OCI-LY1 (cell line): Measurements from ENCODE around the gene SLC39A10.

Experiments
- H2AFZ ChIP-seq: fragments of 200-600 bp; sonication (generic), shearing (Covaris generic); 2 replicates; pipeline ENCODE4 v1.6.0; 2014; ENCODE audit warnings: antibody characterized with exemption, mild to moderate bottlenecking, low read length
- H3F3A ChIP-seq: fragments of 200-600 bp; sonication (generic), shearing (Covaris generic); 2 replicates; pipeline ENCODE4 v1.6.0; 2014; ENCODE audit warnings: mild to moderate bottlenecking, antibody characterized with exemption, low read length, moderate library complexity; ENCODE audit not compliant: insufficient read depth
- H3K27ac ChIP-seq: fragments of 200-600 bp; sonication (generic); 2 replicates; pipeline ENCODE4 v1.5.1; 2014; ENCODE audit warnings: low read length, mixed run types, mild to moderate bottlenecking, low read depth; ENCODE audit not compliant: poor library complexity, severe bottlenecking
- H3K27me3 ChIP-seq: fragments of 200-600 bp; sonication (generic); 2 replicates; pipeline ENCODE4 v1.6.0; 2014; ENCODE audit warnings: antibody characterized with exemption, mild to moderate bottlenecking, low read length, moderate library complexity; ENCODE audit not compliant: insufficient read depth
- H3K36me3 ChIP-seq: fragments of 200-600 bp; sonication (generic); 2 replicates; pipeline ENCODE4 v1.6.1; 2014; ENCODE audit warnings: mild to moderate bottlenecking, antibody characterized with exemption, low read length, moderate library complexity, mixed read lengths; ENCODE audit not compliant: insufficient read depth
- H3K4me1 ChIP-seq: fragments of 200-600 bp; sonication (generic); 2 replicates; pipeline ENCODE4 v1.5.1; 2014; ENCODE audit warnings: mild to moderate bottlenecking, low read length, moderate library complexity; ENCODE audit not compliant: insufficient read depth, severe bottlenecking
- H3K4me2 ChIP-seq: fragments of 200-600 bp; sonication (generic), shearing (Covaris generic); 2 replicates; pipeline ENCODE4 v1.6.1; 2014; ENCODE audit warnings: low read length
- H3K4me3 ChIP-seq: fragments of 200-600 bp; sonication (generic); 2 replicates; pipeline ENCODE4 v1.5.1; 2014; ENCODE audit warnings: low read length, low read depth, mild to moderate bottlenecking, mixed read lengths; ENCODE audit not compliant: poor library complexity, severe bottlenecking
- H3K79me2 ChIP-seq: fragments of 200-600 bp; shearing (Covaris generic); 2 replicates; pipeline ENCODE4 v1.6.1; 2016; ENCODE audit warnings: mixed run types, low read length, mixed read lengths; ENCODE audit not compliant: insufficient read depth
- H3K9ac ChIP-seq: fragments of 200-600 bp; sonication (generic), shearing (Covaris generic); 2 replicates; pipeline ENCODE4 v1.6.1; 2014; ENCODE audit warnings: mild to moderate bottlenecking, low read length, mixed read lengths
- H3K9me2 ChIP-seq: fragments of 200-600 bp; sonication (generic), shearing (Covaris generic); 2 replicates; pipeline ENCODE4 v1.6.1; 2014; ENCODE audit warnings: low read depth, mild to moderate bottlenecking, low read length, mixed read lengths
- H3K9me3 ChIP-seq: fragments of 200-600 bp; shearing (Covaris generic); 2 replicates; pipeline ENCODE4 v1.6.1; 2014; ENCODE audit warnings: low read length, mixed read lengths
- H4K20me1 ChIP-seq: fragments of 200-600 bp; sonication (generic), shearing (Covaris generic); 2 replicates; pipeline ENCODE4 v1.6.0; 2016; ENCODE audit warnings: mild to moderate bottlenecking, low read length; ENCODE audit not compliant: insufficient read depth
- EZH2 ChIP-seq: fragments of 200-600 bp; sonication (generic), shearing (Covaris generic); IDR thresholded peaks from 2 replicates; pipeline ENCODE4 v1.8.0; 2017; ENCODE audit warnings: borderline replicate concordance, mixed run types, mild to moderate bottlenecking, antibody characterized with exemption, low read length, moderate library complexity, mixed read lengths
- TF ChIP-seq, protein P1 (sequence below): fragments of 200-600 bp; sonication (generic), shearing (Covaris generic); IDR thresholded peaks from 2 replicates; pipeline ENCODE4 v1.5.1; 2017; ENCODE audit warnings: mild to moderate bottlenecking, antibody characterized with exemption, low read length, moderate library complexity, mixed read lengths

Gene SLC39A10

DNA sequence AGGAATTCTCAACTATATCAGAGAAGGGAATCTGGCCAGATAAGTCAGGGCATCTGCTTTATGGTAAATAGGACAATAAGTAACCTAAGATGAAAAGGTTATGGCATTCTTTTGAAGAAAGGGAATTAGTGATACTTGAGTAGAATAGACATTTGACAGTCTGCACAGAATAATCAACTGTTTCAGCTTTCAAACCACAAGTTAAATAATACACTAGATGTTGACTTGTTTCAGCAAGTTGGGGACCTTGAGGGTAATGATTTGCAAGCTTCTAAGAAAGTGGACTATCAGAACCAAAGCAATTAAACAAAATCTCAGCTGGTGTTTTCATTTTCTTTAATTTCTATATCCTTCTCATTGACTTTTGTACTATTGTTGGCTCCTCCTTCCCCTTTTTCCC is 54.5 kb downstream of the SLC39A10 start:
- TF ChIP-seq EZH2: no peak
- TF ChIP-seq, protein P1, sequence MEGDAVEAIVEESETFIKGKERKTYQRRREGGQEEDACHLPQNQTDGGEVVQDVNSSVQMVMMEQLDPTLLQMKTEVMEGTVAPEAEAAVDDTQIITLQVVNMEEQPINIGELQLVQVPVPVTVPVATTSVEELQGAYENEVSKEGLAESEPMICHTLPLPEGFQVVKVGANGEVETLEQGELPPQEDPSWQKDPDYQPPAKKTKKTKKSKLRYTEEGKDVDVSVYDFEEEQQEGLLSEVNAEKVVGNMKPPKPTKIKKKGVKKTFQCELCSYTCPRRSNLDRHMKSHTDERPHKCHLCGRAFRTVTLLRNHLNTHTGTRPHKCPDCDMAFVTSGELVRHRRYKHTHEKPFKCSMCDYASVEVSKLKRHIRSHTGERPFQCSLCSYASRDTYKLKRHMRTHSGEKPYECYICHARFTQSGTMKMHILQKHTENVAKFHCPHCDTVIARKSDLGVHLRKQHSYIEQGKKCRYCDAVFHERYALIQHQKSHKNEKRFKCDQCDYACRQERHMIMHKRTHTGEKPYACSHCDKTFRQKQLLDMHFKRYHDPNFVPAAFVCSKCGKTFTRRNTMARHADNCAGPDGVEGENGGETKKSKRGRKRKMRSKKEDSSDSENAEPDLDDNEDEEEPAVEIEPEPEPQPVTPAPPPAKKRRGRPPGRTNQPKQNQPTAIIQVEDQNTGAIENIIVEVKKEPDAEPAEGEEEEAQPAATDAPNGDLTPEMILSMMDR: no peak
- Histone ChIP-seq H3K27me3 (no peaks in the 10 kb centered on the region), H3K79me2 (no peaks in the 10 kb centered on the region), H2AFZ (no peak overlapping the region), H3K9me3 (no peaks in the 10 kb centered on the region), H3K9me2 (no peaks in the 10 kb centered on the region), H3K4me3 (no peak overlapping the region), H3K4me1 (no peaks in the 10 kb centered on the region), H4K20me1 (no peaks in the 10 kb centered on the region), H3F3A (no peaks in the 10 kb centered on the region), H3K9ac (no peak overlapping the region), H3K4me2 (no peak overlapping the region), H3K36me3 (no peaks in the 10 kb centered on the region), H3K27ac (no peak overlapping the region)

DNA sequence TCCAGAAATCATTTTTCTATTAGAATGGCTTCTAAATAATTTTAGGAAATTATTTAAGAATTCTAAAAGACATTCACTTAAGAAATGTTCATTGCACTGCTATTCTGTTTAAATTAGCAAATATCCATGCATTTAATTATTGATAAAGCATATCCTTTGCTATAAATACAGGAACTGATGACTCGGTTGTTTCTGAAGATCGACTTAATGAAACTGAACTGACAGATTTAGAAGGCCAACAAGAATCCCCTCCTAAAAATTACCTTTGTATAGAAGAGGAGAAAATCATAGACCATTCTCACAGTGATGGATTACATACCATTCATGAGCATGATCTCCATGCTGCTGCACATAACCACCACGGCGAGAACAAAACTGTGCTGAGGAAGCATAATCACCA is 59.4 kb downstream of the SLC39A10 start:
- Histone ChIP-seq H4K20me1 (no peaks in the 10 kb centered on the region), H3K27ac (no peak overlapping the region), H3K4me3 (no peak overlapping the region), H3K79me2 (no peaks in the 10 kb centered on the region), H3K9ac (no peak overlapping the region), H3K36me3 (no peaks in the 10 kb centered on the region), H3K9me3 (no peaks in the 10 kb centered on the region), H3K4me1 (no peaks in the 10 kb centered on the region), H3K9me2 (no peaks in the 10 kb centered on the region), H3K4me2 (no peak overlapping the region), H3F3A (no peaks in the 10 kb centered on the region), H2AFZ (no peak overlapping the region), H3K27me3 (no peaks in the 10 kb centered on the region)
- no peak for TF ChIP-seq EZH2
- TF ChIP-seq, protein P1: no peak

DNA sequence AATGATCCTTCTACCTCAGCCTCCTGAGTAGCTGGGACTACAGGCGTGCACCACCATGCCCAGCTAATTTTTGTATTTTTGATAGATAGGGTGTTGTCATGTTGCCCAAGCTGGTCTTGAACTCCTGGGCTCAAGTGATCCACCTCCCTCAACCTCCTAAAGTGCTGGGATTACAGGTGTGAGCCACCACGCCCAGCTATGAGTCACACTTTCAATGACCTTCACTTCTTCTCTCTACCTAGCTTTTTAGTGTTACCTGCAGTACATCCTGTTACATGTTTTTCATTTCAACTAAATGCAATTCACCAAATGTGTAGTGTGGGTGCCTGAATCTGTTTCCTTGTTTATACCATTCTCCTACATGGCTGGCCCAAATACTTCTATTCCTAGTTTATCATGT is 64.0 kb downstream of the SLC39A10 start:
- Histone ChIP-seq H3K9me3 (no peaks in the 10 kb centered on the region), H3K4me3 (no peak overlapping the region), H3K27me3 (no peaks in the 10 kb centered on the region), H2AFZ (no peak overlapping the region), H3K4me2 (no peak overlapping the region), H3K9me2 (no peaks in the 10 kb centered on the region), H4K20me1 (no peaks in the 10 kb centered on the region), H3K4me1 (no peaks in the 10 kb centered on the region), H3K36me3 (no peaks in the 10 kb centered on the region), H3K79me2 (no peaks in the 10 kb centered on the region), H3K27ac (no peak overlapping the region), H3K9ac (no peak overlapping the region), H3F3A (no peaks in the 10 kb centered on the region)
- TF ChIP-seq, protein P1: no peak
- TF ChIP-seq EZH2: no peak
